ENCODE data around the gene S100A12. TPM values are rescaled to one million over a fixed set of nuclear protein-coding genes. Genes with fewer than 3 reads are reported as not detected.

Gene S100A12
- total RNA-seq, 1 experiment from 2014 or later = not detected

DNA sequence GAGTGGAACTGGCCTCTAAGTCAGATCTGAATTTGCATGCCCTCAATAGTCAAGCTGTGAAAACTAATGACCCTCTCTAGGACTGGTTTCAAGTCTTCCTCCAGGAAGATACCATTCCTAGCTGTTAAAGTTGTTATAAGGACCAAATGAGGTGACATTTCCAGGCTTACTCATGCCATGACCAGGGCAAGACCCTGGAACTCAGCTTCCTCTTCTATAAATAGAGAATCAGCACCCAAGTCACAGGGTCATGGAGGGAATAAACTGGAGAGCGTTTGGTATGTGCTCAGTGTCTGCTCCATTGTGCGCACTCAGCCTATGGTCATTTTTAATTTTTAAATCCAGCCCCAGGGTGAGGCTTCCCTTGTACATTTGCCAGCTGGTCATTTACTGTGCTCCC is 15.2 kb downstream of the S100A12 start:
- POLR2A ChIA-PET = no interaction called here
- BruUV-seq (replicated peaks) = no TSS peak
- CTCF ChIA-PET = interaction anchor here (0.6 to 0.7 kb wide), 2 partner anchors 16 to 860 kb away, joined by 4 to 7 read pairs; no protein-coding TSS in a partner anchor

DNA sequence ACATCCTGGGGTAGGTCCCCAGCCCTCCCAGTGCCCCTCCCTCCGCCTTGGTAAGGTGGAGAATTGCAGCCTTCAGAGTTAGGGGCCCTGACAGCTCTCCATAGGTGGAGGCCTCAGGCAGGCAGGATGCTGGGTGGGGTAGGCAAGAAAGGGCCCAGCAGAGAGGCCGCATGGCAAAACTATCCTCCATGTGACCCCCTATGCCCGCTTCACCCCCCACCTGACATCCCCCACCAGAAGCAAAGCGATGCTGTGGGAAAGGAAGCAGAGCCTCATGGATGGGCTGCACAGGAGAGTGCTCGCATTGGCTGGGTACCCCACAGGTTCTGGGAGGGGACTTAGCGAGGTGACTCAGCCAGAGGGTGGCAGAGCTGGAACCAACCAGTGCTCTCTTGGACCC is 16.2 kb downstream of the S100A12 start:
- DNase-seq = no peak
- H3K9me3 ChIP-seq = no peaks in the 10 kb centered on the region
- BruUV-seq (replicated peaks) = no TSS peak
- Mint-ChIP-seq H3K27ac (ENCODE audit: unreplicated experiment) (no peak overlapping the region), H3K36me3 (ENCODE audit: insufficient read depth, unreplicated experiment) (no peaks in the 10 kb centered on the region), H3K27me3 (ENCODE audit: insufficient read depth, unreplicated experiment) (peaks cover 10% of the 10 kb centered on the region), H3K9me3 (ENCODE audit: unreplicated experiment) (no peaks in the 10 kb centered on the region), H3K4me1 (ENCODE audit: low read depth, unreplicated experiment) (no peaks in the 10 kb centered on the region), H3K4me3 (ENCODE audit: unreplicated experiment) (no peak overlapping the region)
- POLR2A ChIA-PET = no interaction called here
- TF ChIP-seq, protein P1, sequence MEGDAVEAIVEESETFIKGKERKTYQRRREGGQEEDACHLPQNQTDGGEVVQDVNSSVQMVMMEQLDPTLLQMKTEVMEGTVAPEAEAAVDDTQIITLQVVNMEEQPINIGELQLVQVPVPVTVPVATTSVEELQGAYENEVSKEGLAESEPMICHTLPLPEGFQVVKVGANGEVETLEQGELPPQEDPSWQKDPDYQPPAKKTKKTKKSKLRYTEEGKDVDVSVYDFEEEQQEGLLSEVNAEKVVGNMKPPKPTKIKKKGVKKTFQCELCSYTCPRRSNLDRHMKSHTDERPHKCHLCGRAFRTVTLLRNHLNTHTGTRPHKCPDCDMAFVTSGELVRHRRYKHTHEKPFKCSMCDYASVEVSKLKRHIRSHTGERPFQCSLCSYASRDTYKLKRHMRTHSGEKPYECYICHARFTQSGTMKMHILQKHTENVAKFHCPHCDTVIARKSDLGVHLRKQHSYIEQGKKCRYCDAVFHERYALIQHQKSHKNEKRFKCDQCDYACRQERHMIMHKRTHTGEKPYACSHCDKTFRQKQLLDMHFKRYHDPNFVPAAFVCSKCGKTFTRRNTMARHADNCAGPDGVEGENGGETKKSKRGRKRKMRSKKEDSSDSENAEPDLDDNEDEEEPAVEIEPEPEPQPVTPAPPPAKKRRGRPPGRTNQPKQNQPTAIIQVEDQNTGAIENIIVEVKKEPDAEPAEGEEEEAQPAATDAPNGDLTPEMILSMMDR (IDR thresholded peaks at IDR 0.05; ENCODE audit: insufficient read depth in 1 of 2, low read depth in 1 of 2, low read length in 1 of 2, severe bottlenecking in 1 of 2, unreplicated experiment in 1 of 2) = no peak
- no peaks in the 10 kb centered on the region for H3K27me3 ChIP-seq (replicated peaks; ENCODE audit: control insufficient read depth, insufficient read depth, low read length)
- CTCF ChIA-PET = interaction anchor here (0.6 to 0.7 kb wide), 2 partner anchors 15 to 859 kb away, joined by 4 to 7 read pairs; no protein-coding TSS in a partner anchor
- H3K36me3 ChIP-seq (ENCODE audit: control insufficient read depth, insufficient read depth, low read length) = no peaks in the 10 kb centered on the region
- H3K4me1 ChIP-seq = peaks cover 18% of the 10 kb centered on the region
- intact Hi-C loops (cut with micrococcal nuclease; ENCODE audit: unreplicated experiment) = loop anchor here (10.0 kb wide), 1 partner anchor 206 kb away; the partner anchor contains the start of gene S100A2
- H3K4me3 ChIP-seq (ENCODE audit: low read depth, low read length) = no peak overlapping the region

More for the DNA sequence above, 15.2 kb downstream of the S100A12 start:
- H3K9me3 ChIP-seq = no peaks in the 10 kb centered on the region
- no peak for DNase-seq
- H3K27me3 ChIP-seq (replicated peaks; ENCODE audit: control insufficient read depth, insufficient read depth, low read length) = no peaks in the 10 kb centered on the region
- TF ChIP-seq, protein P1 (IDR thresholded peaks at IDR 0.05; ENCODE audit: insufficient read depth in 1 of 2, low read depth in 1 of 2, low read length in 1 of 2, severe bottlenecking in 1 of 2, unreplicated experiment in 1 of 2) = no peak
- no peaks in the 10 kb centered on the region for H3K9me3 Mint-ChIP-seq (ENCODE audit: unreplicated experiment)
- no peak overlapping the region for H3K4me3 ChIP-seq (ENCODE audit: low read depth, low read length)
- no peak overlapping the region for H3K27ac Mint-ChIP-seq (ENCODE audit: unreplicated experiment)
- H3K36me3 ChIP-seq (ENCODE audit: control insufficient read depth, insufficient read depth, low read length) = no peaks in the 10 kb centered on the region
- H3K4me3 Mint-ChIP-seq (ENCODE audit: unreplicated experiment) = no peak overlapping the region
- peaks cover 23% of the 10 kb centered on the region for H3K4me1 ChIP-seq
- peaks cover 6% of the 10 kb centered on the region for H3K4me1 Mint-ChIP-seq (ENCODE audit: low read depth, unreplicated experiment)
- H3K36me3 Mint-ChIP-seq (ENCODE audit: insufficient read depth, unreplicated experiment) = no peaks in the 10 kb centered on the region
- peaks cover 10% of the 10 kb centered on the region for H3K27me3 Mint-ChIP-seq (ENCODE audit: insufficient read depth, unreplicated experiment)
- intact Hi-C loops (cut with micrococcal nuclease; ENCODE audit: unreplicated experiment) = no loop called here

DNA sequence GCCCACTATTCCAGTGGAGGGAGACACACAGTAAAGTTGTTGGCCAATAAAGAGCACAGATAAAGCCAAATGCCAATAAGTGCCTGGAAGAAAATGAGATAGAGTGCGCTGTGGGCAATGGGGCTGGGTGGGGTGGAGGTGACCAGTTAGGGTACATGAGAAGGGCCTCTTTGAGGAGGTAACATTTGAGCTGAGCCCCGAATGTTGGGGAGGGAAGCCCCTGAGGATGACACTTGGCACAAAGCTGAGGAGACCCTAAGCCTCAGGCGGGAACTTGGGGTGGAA is 16.8 kb downstream of the S100A12 start:
- Histone ChIP-seq H3K9me3 (no peaks in the 10 kb centered on the region), H3K4me3 (ENCODE audit: low read depth, low read length) (no peak overlapping the region), H3K27me3 (replicated peaks; ENCODE audit: control insufficient read depth, insufficient read depth, low read length) (no peaks in the 10 kb centered on the region), H3K4me1 (peaks cover 15% of the 10 kb centered on the region; the same call in 1 of the 2 replicates), H3K36me3 (ENCODE audit: control insufficient read depth, insufficient read depth, low read length) (no peaks in the 10 kb centered on the region)
- H3K36me3 Mint-ChIP-seq (ENCODE audit: insufficient read depth, unreplicated experiment) = no peaks in the 10 kb centered on the region
- H3K27me3 Mint-ChIP-seq (ENCODE audit: insufficient read depth, unreplicated experiment) = peaks cover 10% of the 10 kb centered on the region
- intact Hi-C loops (cut with micrococcal nuclease; ENCODE audit: unreplicated experiment) = loop anchor here (10.0 kb wide), 1 partner anchor 206 kb away; the partner anchor contains the start of gene S100A2
- no peak for DNase-seq
- CTCF ChIA-PET = no interaction called here
- no peaks in the 10 kb centered on the region for H3K4me1 Mint-ChIP-seq (ENCODE audit: low read depth, unreplicated experiment)
- no peak overlapping the region for H3K4me3 Mint-ChIP-seq (ENCODE audit: unreplicated experiment)
- H3K27ac Mint-ChIP-seq (ENCODE audit: unreplicated experiment) = no peak overlapping the region
- BruUV-seq (replicated peaks) = no TSS peak
- H3K9me3 Mint-ChIP-seq (ENCODE audit: unreplicated experiment) = no peaks in the 10 kb centered on the region
- POLR2A ChIA-PET = no interaction called here
- TF ChIP-seq, protein P1 (IDR thresholded peaks at IDR 0.05; ENCODE audit: insufficient read depth in 1 of 2, low read depth in 1 of 2, low read length in 1 of 2, severe bottlenecking in 1 of 2, unreplicated experiment in 1 of 2) = no peak

Measured in Caco-2 (cell line).